Gastrocnemius medialis (tissue), 4 donors: Measurements from ENCODE around the gene PHIP.

Experiments
- CTCF ChIP-seq, 5 experiments: fragments of 450-650 bp in 3 of 5; fragments of 200-600 bp in 2 of 5; sonication (generic) in 2 of 5; IDR thresholded peaks in 4 of 5; conservative IDR thresholded peaks in 1 of 5; 1 replicate in 4 of 5; 2 replicates in 1 of 5; pipeline ENCODE4 v1.5.1; 2016 to 2019; ENCODE audit warnings: antibody characterized with exemption in 5 of 5, mild to moderate bottlenecking in 3 of 5, moderate library complexity in 3 of 5
- POLR2A ChIP-seq, 2 donors: fragments of 450-650 bp; IDR thresholded peaks; one replicate each; pipeline ENCODE4 v1.6.1; 2017; ENCODE audit warnings: antibody characterized with exemption in 2 of 2, mild to moderate bottlenecking in 2 of 2, moderate library complexity in 2 of 2

DNA sequence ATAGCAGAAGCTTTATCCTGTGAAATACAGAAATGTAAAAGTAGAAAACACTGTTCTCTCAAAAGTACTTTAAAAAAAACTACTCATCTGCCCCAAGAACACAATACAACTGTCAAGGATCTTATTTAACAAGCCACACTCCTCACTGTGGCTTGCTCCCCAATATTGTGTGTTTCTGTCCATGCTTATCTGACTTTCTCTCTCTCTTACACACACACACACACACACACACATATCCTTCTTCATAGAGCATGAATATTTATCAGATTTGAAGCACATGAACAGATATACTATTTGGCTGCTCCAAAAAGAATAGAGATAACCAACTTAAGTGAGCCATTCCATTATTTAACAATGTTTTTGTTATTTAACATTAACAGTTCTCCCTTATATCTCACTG, 3.6 kb upstream of the PHIP start:
- TF ChIP-seq CTCF (IDR thresholded peaks at IDR 0.05 in 4 of 5, conservative IDR thresholded peaks at IDR 0.05 in 1 of 5) (no peak), POLR2A (IDR thresholded peaks at IDR 0.05) (no peak)
